Hepatocyte (in vitro differentiated cells): ENCODE data around the gene SHANK1. TPM values are rescaled to one million over a fixed set of nuclear protein-coding genes. Genes with fewer than 3 reads are reported as not detected.

Experiments
- DNase-seq: peaks from one replicate; pipeline ENCODE4 v3.0.0-alpha.2; 2016; ENCODE audit warnings: low spot score
- H2AFZ ChIP-seq: fragments of 200-600 bp; sonication (generic); 2 replicates; pipeline ENCODE4 v1.6.0; 2016; ENCODE audit warnings: antibody characterized with exemption, mild to moderate bottlenecking
- H3K27ac ChIP-seq: fragments of 200-600 bp; sonication (generic); 2 replicates; pipeline ENCODE4 v1.5.1; 2016; ENCODE audit warnings: mild to moderate bottlenecking
- H3K27me3 ChIP-seq: fragments of 200-600 bp; sonication (generic); 2 replicates; pipeline ENCODE4 v1.6.1; 2016
- H3K36me3 ChIP-seq: fragments of 200-600 bp; sonication (generic); replicated peaks from 2 replicates; pipeline ENCODE4 v1.5.1; 2016; ENCODE audit warnings: low read depth; ENCODE audit not compliant: insufficient read depth
- H3K4me1 ChIP-seq: fragments of 200-600 bp; sonication (generic); 2 replicates; pipeline ENCODE4 v1.5.1; 2016; ENCODE audit warnings: mild to moderate bottlenecking, moderate library complexity; ENCODE audit not compliant: insufficient read depth
- H3K4me2 ChIP-seq: fragments of 200-600 bp; sonication (generic); 2 replicates; pipeline ENCODE4 v1.6.0; 2016
- H3K4me3 ChIP-seq: fragments of 200-600 bp; sonication (generic); 2 replicates; pipeline ENCODE4 v1.5.1; 2016; ENCODE audit warnings: mild to moderate bottlenecking
- H3K79me2 ChIP-seq: fragments of 200-600 bp; sonication (generic); 2 replicates; pipeline ENCODE4 v1.6.0; 2017; ENCODE audit warnings: mild to moderate bottlenecking
- H3K9me2 ChIP-seq: fragments of 200-600 bp; sonication (generic); replicated peaks from 2 replicates; pipeline ENCODE4 v1.6.0; 2017; ENCODE audit warnings: mild to moderate bottlenecking; ENCODE audit not compliant: insufficient read depth
- H3K9me3 ChIP-seq: fragments of 200-600 bp; sonication (generic); 2 replicates; pipeline ENCODE4 v1.5.1; 2016; ENCODE audit warnings: low read depth, mild to moderate bottlenecking
- H4K20me1 ChIP-seq: fragments of 200-600 bp; sonication (generic); 2 replicates; pipeline ENCODE4 v1.6.0; 2016; ENCODE audit warnings: mild to moderate bottlenecking; ENCODE audit not compliant: insufficient read depth, poor library complexity, severe bottlenecking
- EZH2 ChIP-seq: fragments of 200-600 bp; sonication (generic); IDR thresholded peaks from 2 replicates; pipeline ENCODE4 v1.6.1; 2016; ENCODE audit warnings: antibody characterized with exemption, mild to moderate bottlenecking, borderline replicate concordance
- EZH2phosphoT487 ChIP-seq: fragments of 200-600 bp; sonication (generic); IDR thresholded peaks from one replicate; pipeline ENCODE4 v1.6.1; 2018; ENCODE audit warnings: antibody characterized with exemption, mild to moderate bottlenecking, low read depth, moderate library complexity; ENCODE audit not compliant: unreplicated experiment, severe bottlenecking
- WGBS: methylation state at CpG from one replicate; pipeline ENCODE4 v1.1.6; 2016; ENCODE audit warnings: low lambda C conversion rate; ENCODE audit errors: missing lambda C conversion rate; 5-methylcytosine and 5-hydroxymethylcytosine counted together
- polyA plus RNA-seq: library from polyadenylated mRNA; unstranded; fragments of >200 nt; fragmentation: Nextera tagmentation; extraction: Ambion mirVana; gene quantifications from 2 replicates; pipeline ENCODE4 v1.2.1, GENCODE V29; 2016
- total RNA-seq: library from RNA; depleted of rRNA; stranded (reverse); fragments of >200 nt; gene quantifications from 2 replicates; pipeline ENCODE4 v1.2.3, GENCODE V29; 2014
- TF ChIP-seq, protein P1 (sequence below): fragments of 200-600 bp; sonication (generic); IDR thresholded peaks from 2 replicates; pipeline ENCODE4 v1.5.1; 2016; ENCODE audit warnings: antibody characterized with exemption, mild to moderate bottlenecking; ENCODE audit not compliant: poor library complexity

Gene SHANK1
- total and polyA plus RNA-seq, 2 experiments from 2014 or later, result 0.56 to 2.3 TPM

DNA sequence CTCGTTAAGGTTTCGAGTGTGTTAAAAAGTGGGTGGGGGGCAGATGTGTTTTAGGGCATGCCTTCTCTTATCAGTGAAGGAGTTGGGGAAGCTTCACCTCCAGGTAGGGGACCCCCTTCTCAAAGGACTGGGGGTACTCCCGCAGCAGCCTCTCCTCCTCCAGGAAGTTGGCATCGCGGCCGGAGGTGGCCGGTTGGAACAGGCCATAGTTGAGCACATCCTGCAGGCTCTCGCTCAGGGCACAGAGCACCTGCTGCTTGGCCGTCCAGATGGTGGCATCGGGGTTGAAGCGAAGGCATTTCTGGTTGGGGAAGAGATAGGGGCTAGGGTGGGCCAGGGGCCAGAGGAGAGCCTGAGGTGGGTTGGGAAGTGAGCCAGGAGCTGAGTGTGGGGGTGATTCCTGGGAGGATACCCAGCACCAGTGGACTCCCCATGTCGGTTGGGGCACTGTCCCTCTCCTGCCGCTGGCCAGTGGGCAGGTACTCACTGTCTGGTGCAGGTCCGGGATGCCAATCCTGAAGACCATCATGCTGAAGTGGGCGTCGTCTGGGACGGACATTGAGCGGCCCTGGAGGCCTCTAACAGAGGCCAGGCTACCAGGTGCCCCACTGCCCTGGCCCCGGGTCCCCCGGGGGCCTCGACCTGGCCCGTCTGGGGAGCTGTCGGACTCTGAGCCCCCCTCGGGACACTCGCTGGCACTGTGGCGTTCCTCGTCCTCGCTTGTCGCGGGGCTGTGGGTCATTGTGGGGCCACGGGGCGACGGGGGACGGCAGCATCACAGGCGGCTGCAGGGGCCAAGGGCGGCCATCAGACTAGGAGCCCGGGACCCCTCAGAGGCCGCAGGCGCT, 3.2 kb downstream of the SHANK1 start:
- H4K20me1 ChIP-seq, result no peaks in the 10 kb centered on the region
- DNase-seq, result no peak
- TF ChIP-seq, protein P1, sequence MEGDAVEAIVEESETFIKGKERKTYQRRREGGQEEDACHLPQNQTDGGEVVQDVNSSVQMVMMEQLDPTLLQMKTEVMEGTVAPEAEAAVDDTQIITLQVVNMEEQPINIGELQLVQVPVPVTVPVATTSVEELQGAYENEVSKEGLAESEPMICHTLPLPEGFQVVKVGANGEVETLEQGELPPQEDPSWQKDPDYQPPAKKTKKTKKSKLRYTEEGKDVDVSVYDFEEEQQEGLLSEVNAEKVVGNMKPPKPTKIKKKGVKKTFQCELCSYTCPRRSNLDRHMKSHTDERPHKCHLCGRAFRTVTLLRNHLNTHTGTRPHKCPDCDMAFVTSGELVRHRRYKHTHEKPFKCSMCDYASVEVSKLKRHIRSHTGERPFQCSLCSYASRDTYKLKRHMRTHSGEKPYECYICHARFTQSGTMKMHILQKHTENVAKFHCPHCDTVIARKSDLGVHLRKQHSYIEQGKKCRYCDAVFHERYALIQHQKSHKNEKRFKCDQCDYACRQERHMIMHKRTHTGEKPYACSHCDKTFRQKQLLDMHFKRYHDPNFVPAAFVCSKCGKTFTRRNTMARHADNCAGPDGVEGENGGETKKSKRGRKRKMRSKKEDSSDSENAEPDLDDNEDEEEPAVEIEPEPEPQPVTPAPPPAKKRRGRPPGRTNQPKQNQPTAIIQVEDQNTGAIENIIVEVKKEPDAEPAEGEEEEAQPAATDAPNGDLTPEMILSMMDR, result no peak
- TF ChIP-seq EZH2 (no peak), EZH2phosphoT487 (no peak)
- H3K27ac ChIP-seq, result no peak overlapping the region
- peaks cover 29% of the 10 kb centered on the region for H3K27me3 ChIP-seq
- 86% methylated on average over 38 of the region's 39 CpGs for WGBS
- no peaks in the 10 kb centered on the region for H3K9me3 ChIP-seq
- no peaks in the 10 kb centered on the region for H3K36me3 ChIP-seq
- no peaks in the 10 kb centered on the region for H3K79me2 ChIP-seq
- no peak overlapping the region for H3K4me3 ChIP-seq
- no peak overlapping the region for H3K4me2 ChIP-seq
- H2AFZ ChIP-seq, result no peak overlapping the region
- no peaks in the 10 kb centered on the region for H3K9me2 ChIP-seq
- no peaks in the 10 kb centered on the region for H3K4me1 ChIP-seq

DNA sequence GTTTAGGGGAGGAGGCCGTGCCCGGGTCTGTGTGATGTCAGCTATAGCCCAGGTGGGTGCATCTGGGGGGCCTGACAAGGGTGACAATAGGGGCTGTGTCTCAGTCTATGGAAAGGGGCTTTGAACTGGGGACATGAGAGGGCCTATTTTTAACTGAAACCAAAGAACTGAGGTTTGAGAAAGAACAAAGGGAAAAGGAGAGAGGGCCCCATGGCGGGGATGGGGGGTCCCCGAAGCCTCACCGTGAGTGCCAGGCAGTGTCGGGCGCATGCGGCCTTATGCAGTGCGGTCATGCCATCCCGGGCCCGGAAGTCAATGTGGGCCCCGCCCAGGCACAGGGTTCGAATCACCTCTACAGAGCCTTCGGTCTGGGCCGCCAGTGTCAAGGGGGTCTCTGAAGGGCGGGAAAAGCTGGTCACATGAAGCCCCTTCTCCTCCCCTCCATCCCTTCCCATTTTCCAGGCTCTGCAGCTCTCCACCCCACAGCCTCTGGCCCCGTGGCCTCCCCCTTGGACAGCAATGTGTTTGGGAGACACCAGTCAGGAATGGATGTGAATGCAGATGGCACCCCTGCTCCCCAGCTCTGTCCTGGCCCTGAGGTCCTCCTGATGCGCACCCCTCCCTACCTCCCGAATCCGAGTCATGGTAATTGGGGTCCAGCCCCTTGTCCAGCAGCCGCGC, 5.9 kb downstream of the SHANK1 start:
- DNase-seq, result no peak
- 93% methylated on average over 21 of the region's 22 CpGs for WGBS
- H3K9me3 ChIP-seq, result no peaks in the 10 kb centered on the region
- no peak for TF ChIP-seq EZH2
- TF ChIP-seq EZH2phosphoT487, result no peak
- TF ChIP-seq, protein P1, result no peak
- no peaks in the 10 kb centered on the region for H4K20me1 ChIP-seq
- no peaks in the 10 kb centered on the region for H3K4me1 ChIP-seq
- no peak overlapping the region for H3K4me2 ChIP-seq
- no peak overlapping the region for H3K4me3 ChIP-seq
- H3K9me2 ChIP-seq, result no peaks in the 10 kb centered on the region
- no peak overlapping the region for H3K27ac ChIP-seq
- H3K36me3 ChIP-seq, result no peaks in the 10 kb centered on the region
- H2AFZ ChIP-seq, result no peak overlapping the region
- no peaks in the 10 kb centered on the region for H3K79me2 ChIP-seq
- H3K27me3 ChIP-seq, result peaks cover 19% of the 10 kb centered on the region

DNA sequence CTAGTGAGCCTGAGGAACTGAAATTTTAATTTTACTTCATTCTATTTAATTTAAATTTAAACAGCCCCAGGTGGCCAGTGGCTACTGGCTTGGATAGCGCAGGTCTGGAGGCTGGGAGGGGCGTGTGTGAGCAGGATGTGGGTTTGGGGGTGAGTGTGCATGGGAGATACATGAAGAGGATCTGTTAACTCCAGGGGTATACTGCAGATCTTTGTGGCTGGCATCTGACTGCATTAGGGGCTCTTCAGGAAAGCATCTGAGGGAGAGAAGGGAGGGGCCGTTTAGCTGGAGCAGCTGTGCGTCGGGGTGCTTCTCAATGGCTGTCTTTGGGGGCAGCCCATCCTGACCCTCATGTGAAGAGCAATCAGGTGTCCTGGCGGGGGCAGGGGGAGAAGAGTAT, 6.8 kb downstream of the SHANK1 start:
- Histone ChIP-seq H3K4me1 (no peaks in the 10 kb centered on the region), H3K27me3 (peaks cover 13% of the 10 kb centered on the region), H3K9me2 (no peaks in the 10 kb centered on the region), H2AFZ (no peak overlapping the region), H4K20me1 (no peaks in the 10 kb centered on the region), H3K27ac (no peak overlapping the region), H3K79me2 (no peaks in the 10 kb centered on the region), H3K4me3 (no peak overlapping the region), H3K36me3 (no peaks in the 10 kb centered on the region), H3K9me3 (no peaks in the 10 kb centered on the region), H3K4me2 (no peak overlapping the region)
- WGBS, result 87% methylated on average over 6 of the region's 6 CpGs
- TF ChIP-seq EZH2, result no peak
- TF ChIP-seq, protein P1, result no peak
- no peak for TF ChIP-seq EZH2phosphoT487
- DNase-seq, result no peak
